ENCODE data around the gene MAP3K13.

DNA sequence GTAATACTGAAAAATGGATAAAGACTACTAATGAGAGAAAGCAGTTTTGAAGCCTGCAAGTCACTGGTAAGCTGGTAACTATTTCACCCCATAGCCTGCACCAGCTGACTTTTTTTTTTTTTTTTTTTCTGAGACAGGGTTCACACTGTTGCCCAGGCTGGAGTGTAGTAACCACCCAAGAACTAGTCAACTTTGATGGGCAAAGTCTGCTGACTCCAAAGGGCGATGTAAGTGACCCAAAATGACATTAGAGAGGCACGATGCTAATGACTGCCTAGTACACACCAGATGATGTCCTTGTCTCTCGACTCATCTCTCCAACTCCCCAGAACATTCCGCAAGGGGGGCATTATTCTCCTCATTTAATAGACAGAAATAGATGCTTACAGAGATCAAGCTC, 148.8 kb downstream of the MAP3K13 start:
- TF ChIP-seq, protein P1, sequence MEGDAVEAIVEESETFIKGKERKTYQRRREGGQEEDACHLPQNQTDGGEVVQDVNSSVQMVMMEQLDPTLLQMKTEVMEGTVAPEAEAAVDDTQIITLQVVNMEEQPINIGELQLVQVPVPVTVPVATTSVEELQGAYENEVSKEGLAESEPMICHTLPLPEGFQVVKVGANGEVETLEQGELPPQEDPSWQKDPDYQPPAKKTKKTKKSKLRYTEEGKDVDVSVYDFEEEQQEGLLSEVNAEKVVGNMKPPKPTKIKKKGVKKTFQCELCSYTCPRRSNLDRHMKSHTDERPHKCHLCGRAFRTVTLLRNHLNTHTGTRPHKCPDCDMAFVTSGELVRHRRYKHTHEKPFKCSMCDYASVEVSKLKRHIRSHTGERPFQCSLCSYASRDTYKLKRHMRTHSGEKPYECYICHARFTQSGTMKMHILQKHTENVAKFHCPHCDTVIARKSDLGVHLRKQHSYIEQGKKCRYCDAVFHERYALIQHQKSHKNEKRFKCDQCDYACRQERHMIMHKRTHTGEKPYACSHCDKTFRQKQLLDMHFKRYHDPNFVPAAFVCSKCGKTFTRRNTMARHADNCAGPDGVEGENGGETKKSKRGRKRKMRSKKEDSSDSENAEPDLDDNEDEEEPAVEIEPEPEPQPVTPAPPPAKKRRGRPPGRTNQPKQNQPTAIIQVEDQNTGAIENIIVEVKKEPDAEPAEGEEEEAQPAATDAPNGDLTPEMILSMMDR (IDR thresholded peaks at IDR 0.05) = no peak
- TF ChIP-seq ZFX (IDR thresholded peaks at IDR 0.05; ENCODE audit: borderline replicate concordance) = no peak

Data from 22Rv1 (cell line).